AG09309 (cell line): ENCODE data around the gene PSME4.

ENCODE experiments used
- DNase-seq: peaks from one replicate; pipeline ENCODE4 v3.0.0-alpha.2; 2010; ENCODE audit warnings: low read depth
- H3K4me3 ChIP-seq: 2 replicates; pipeline ENCODE4 v1.5.1; 2011; ENCODE audit warnings: mild to moderate bottlenecking, low read depth, low read length, moderate library complexity; ENCODE audit not compliant: control insufficient read depth
- CTCF ChIP-seq: IDR thresholded peaks from 2 replicates; pipeline ENCODE4 v1.5.1; 2011; ENCODE audit warnings: mild to moderate bottlenecking, low read depth, low read length, inconsistent platforms; ENCODE audit not compliant: insufficient read depth, control insufficient read depth; ENCODE audit errors: missing control alignments

The PSME4 gene

GRCh38 chr2:53877556-53877955 is 93.2 kb downstream of the PSME4 start:
- DNase-seq, result no peak
- TF ChIP-seq CTCF, result no peak
- no peak overlapping the region for H3K4me3 ChIP-seq

GRCh38 chr2:53877112-53877511 is 93.7 kb downstream of the PSME4 start:
- no peak overlapping the region for H3K4me3 ChIP-seq
- no peak for DNase-seq
- no peak for TF ChIP-seq CTCF

- no peak for DNase-seq
- no peak for TF ChIP-seq CTCF
- H3K4me3 ChIP-seq, result no peak overlapping the region
Measured at GRCh38 chr2:53874401-53874950, 96.3 kb downstream of the PSME4 start.

- TF ChIP-seq CTCF, result no peak
- H3K4me3 ChIP-seq, result no peak overlapping the region
- no peak for DNase-seq
Measured at GRCh38 chr2:53867773-53868172, 103.0 kb downstream of the PSME4 start.

GRCh38 chr2:53867169-53867568 is 103.6 kb downstream of the PSME4 start:
- H3K4me3 ChIP-seq, result no peak overlapping the region
- no peak for DNase-seq
- TF ChIP-seq CTCF, result no peak

- no peak overlapping the region for H3K4me3 ChIP-seq
- TF ChIP-seq CTCF, result no peak
- no peak for DNase-seq
Measured at GRCh38 chr2:53865962-53866361, 104.8 kb downstream of the PSME4 start.

- no peak for DNase-seq
- no peak for TF ChIP-seq CTCF
Measured at GRCh38 chr2:53865264-53865663, 105.5 kb downstream of the PSME4 start.

More at GRCh38 chr2:53865264-53865663, 105.5 kb downstream of the PSME4 start:
- no peak overlapping the region for H3K4me3 ChIP-seq
